Central memory CD8-positive, alpha-beta T cell (primary cell): ENCODE results near the gene ANKRD53.
"Not testable (repeated sequence)": the region's sequence is repeated elsewhere in the genome, so short reads cannot be mapped to it uniquely, and the experiment has no call there.

Experiments
- ATAC-seq: fragments of 150-1000 bp; cut with Tn5 transposase; replicated peaks from 2 replicates; pipeline ENCODE4 v1.10.0; 2022; ENCODE audit warnings: mild to moderate bottlenecking, moderate FRiP score, moderate number of reproducible peaks; ENCODE audit not compliant: poor library complexity, severe bottlenecking; ENCODE audit errors: extremely low read depth
- DNase-seq, 2 donors: peaks; one replicate each; pipeline ENCODE4 v3.0.0; 2021; ENCODE audit warnings: low spot score in 2 of 2
- H3K27ac Mint-ChIP-seq: one replicate; pipeline ENCODE4 v1.8.0; 2022; ENCODE audit warnings: low read depth, mild to moderate bottlenecking, moderate library complexity, mixed read lengths
- H3K27me3 Mint-ChIP-seq: one replicate; pipeline ENCODE4 v1.8.0; 2022; ENCODE audit warnings: mixed read lengths
- H3K36me3 Mint-ChIP-seq: one replicate; pipeline ENCODE4 v1.8.0; 2022; ENCODE audit warnings: mild to moderate bottlenecking, moderate library complexity, mixed read lengths; ENCODE audit not compliant: insufficient read depth
- H3K4me1 Mint-ChIP-seq: one replicate; pipeline ENCODE4 v1.8.0; 2022; ENCODE audit warnings: mixed read lengths
- H3K4me3 Mint-ChIP-seq: one replicate; pipeline ENCODE4 v1.8.0; 2022; ENCODE audit warnings: mild to moderate bottlenecking, moderate library complexity, mixed read lengths
- H3K9me3 Mint-ChIP-seq: one replicate; pipeline ENCODE4 v1.8.0; 2022; ENCODE audit warnings: mixed read lengths

The ANKRD53 gene

DNA sequence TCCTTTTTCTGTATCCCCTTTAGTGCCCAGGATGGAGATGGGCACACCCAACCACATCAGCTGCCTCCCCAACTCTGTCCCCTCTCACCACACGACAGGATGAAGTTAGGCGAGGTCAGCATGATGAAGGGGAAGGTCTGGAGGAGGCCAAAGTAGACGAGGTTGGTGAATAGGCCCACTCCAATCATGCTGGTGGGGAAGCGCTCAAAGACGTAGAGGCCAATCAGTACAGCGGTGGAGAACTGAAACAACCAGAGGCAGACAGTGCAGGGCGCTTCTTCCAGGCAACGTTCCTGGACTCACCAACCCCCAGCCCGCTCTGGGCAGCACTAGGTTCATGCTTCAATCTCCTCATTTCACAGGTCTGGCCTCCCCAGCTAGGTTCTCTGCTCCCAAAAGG, 13.3 kb downstream of the ANKRD53 start:
- ATAC-seq: no peak

DNA sequence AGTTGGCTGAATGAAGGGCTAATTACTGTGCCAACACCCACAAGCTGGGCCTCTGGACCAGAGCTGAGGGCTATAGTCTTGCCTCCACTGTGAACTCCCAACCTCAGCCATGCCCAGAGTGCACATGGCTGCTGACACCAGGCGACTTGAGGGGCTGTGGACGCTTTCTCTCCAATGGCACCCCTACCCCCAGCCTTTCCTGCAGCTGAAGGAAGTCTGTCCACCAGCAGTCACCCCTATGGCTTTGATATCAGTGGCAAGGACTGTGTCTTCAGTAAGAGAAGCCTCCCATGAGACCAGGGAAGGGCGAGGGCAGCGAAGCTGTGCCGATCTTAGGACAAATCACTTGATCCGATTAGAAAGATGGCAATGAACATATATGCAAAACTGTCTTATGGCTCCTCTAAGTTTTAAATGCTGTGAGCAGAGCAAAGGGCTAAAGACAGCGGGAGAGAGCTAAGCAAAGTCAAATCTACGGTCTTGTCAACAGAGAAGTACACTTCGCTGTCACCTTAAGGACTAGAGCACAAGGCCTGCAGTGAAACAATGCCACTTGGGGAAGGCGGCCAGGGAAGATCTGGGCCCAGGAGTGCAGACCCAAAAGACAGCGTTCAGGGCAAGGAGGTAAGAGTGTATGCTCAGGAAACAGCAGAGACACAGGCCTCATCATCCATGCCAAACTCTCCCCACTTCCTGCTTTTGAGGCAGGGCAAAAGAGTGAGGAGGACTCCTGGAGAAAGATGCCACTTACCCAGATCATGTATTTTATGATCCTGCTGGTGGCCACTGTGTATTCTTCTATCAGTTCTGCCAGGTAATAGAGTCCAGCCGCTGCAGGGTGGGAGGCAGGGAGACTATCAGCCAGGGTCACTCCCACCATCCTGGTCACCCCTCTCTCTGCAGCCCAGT, 14.8 kb downstream of the ANKRD53 start:
- H3K4me1 Mint-ChIP-seq: peaks cover 42% of the 10 kb centered on the region
- H3K27ac Mint-ChIP-seq: peak overlapping the region; percentile 95
- no peak for DNase-seq
- ATAC-seq: no peak
- H3K4me3 Mint-ChIP-seq: peak overlapping the region; percentile 95
- H3K36me3 Mint-ChIP-seq: peaks cover 31% of the 10 kb centered on the region
- no peaks in the 10 kb centered on the region for H3K9me3 Mint-ChIP-seq
- H3K27me3 Mint-ChIP-seq: no peaks in the 10 kb centered on the region

More for the DNA sequence above, 13.3 kb downstream of the ANKRD53 start:
- Mint-ChIP-seq H3K4me1 (peaks cover 42% of the 10 kb centered on the region), H3K27ac (no peak overlapping the region), H3K9me3 (no peaks in the 10 kb centered on the region), H3K36me3 (peaks cover 33% of the 10 kb centered on the region), H3K27me3 (no peaks in the 10 kb centered on the region), H3K4me3 (no peak overlapping the region)
- no peak for DNase-seq

DNA sequence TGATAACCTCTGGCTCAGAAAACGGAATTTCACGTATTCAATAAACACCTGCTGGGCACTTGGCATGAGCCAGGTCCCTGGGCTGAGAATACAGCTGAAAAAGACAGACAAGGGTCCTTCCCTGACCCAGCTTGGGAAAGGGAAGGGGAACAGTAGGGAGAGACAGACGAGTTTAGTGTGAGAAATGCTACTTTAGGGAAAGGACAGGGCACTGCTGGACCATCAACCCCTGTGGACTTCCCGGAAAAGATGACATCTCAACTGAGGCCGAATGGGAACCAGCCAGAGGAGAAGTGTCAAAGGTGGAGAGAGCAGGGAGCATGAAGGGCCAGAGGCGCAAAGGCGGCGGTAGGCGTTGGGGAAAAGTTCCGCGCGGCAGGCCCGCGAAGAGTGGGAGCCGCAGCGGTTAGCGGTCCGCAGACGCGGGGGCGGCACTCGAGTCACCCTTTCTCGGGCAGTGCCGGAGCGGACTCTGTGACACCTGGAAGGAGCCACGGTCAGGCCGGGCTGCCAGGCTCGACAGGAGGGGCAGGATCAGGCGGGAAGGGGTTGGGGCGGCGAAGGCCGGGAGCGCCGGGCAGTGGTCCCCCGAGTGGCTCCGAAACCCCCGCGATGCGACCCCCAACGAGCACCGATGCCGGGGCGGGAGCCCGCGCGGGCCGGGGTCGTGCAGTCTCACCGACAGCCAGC, 15.7 kb downstream of the ANKRD53 start:
- peak overlapping the region; percentile 95 for H3K27ac Mint-ChIP-seq
- no peaks in the 10 kb centered on the region for H3K27me3 Mint-ChIP-seq
- peak overlapping the region; percentile 95 for H3K4me3 Mint-ChIP-seq
- ATAC-seq (no peak), DNase-seq (no peak)
- no peaks in the 10 kb centered on the region for H3K9me3 Mint-ChIP-seq
- H3K36me3 Mint-ChIP-seq: peaks cover 24% of the 10 kb centered on the region
- H3K4me1 Mint-ChIP-seq: peaks cover 42% of the 10 kb centered on the region

DNA sequence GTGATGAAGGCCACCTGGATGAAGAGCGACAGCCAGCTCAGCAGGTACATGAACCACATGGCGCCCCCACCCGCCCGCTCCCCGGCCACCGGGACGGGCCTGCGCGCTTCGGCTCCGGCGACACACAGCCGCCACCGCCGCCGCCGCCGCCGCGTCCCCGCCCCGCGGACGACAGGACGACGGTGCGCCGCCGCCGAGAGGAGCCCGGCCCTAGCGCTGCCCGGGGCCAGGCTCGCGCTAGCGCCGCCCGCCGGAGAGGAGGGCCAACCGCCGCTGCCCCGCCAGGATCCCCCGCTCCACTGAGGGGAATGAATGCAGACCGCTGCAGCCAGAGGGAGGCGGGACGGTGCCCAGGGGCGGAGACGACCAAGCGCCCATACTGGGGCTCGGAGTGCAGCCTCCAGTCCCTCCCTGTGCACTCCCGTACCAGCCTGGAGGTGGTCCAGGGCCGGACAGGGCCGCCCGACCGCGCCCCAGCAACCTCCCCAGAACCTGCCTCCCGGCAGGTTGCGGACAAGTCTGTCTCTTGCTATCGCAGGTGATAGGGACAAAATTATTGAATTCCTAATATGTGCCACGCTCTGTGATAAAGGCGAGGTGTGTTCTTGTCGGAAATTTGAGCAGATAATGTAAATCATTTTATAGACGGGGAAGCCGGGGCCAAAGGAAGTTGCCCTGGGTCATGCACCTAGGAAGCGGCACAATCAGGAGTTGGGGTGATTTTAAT, 16.4 kb downstream of the ANKRD53 start, which contains the start of gene TEX261:
Gene TEX261 (minus strand): TSS at position 175 of the 727 bp plus-strand sequence. CDS start 116 bp downstream, at position 59.
- Mint-ChIP-seq H3K36me3 (peaks cover 18% of the 10 kb centered on the region), H3K4me1 (peaks cover 42% of the 10 kb centered on the region), H3K9me3 (no peaks in the 10 kb centered on the region), H3K27me3 (no peaks in the 10 kb centered on the region), H3K27ac (peak within 1 kb of the TSS; percentile 95), H3K4me3 (peak within 1 kb of the TSS; percentile 95)
- peak; percentile 87 to 89 for DNase-seq
- ATAC-seq: peak; percentile 96

DNA sequence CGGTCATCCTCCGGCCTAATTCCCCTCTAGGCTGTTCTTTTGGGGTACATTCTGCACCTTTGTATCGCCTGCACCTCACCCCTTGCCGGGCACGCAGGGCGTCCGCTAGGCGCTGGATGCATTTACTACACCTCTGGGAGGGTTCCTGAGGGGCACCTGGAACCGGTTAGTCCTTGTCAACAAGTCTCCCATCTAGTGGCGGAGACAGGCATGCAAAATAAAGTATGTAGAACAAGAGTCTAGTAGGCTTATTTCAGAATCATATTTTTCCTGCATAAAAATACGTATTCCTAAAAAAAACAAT, 16.9 kb downstream of the ANKRD53 start:
- no peaks in the 10 kb centered on the region for H3K9me3 Mint-ChIP-seq
- peaks cover 40% of the 10 kb centered on the region for H3K4me1 Mint-ChIP-seq
- no peaks in the 10 kb centered on the region for H3K27me3 Mint-ChIP-seq
- peak overlapping the region; percentile 95 for H3K4me3 Mint-ChIP-seq
- ATAC-seq (peak; percentile 68), DNase-seq (peak; percentile 30 to 32)
- H3K27ac Mint-ChIP-seq: peak overlapping the region; percentile 49
- peaks cover 18% of the 10 kb centered on the region for H3K36me3 Mint-ChIP-seq

DNA sequence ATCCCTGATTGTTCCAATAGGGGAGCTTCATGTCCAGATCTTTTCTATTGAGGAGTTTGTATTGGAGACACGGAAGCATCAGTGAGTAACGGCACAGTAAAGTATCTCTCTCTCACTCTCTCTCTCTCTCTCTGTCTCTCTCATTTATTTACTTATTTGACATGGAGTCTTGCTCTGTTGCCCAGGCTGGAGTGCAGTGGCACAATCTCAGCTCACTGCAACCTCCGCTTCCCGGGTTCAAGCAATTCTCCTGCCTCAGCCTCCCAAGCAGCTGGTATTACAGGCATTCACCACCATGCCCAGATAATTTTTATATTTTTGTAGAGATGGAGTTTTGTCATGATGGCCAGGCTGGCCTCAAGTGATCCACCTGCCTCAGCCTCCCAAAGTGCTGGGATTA, 20.5 kb downstream of the ANKRD53 start:
- not testable (repeated sequence) for H3K9me3 Mint-ChIP-seq, H3K27ac Mint-ChIP-seq, H3K4me3 Mint-ChIP-seq, ATAC-seq, H3K36me3 Mint-ChIP-seq, DNase-seq, H3K27me3 Mint-ChIP-seq
- H3K4me1 Mint-ChIP-seq: peaks cover 18% of the 10 kb centered on the region

DNA sequence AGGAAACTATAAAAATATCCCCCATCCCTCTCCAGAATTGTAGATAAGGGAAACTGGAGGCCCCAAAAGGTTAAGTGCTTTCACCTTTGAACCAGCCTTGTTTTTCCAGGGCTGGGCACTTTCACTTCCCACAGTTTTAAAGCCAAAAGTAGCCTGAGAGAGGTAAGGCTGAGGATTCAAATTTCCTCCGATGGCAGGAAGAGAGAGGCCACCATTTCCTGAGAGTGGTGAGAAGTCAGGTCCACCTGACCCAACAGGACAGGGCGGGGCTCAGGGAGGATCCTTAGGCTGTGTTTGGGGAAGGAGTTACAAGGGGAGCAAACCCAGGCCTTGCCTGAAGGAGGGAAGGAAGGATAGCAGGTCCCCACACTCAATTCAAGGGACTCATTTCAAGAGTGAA, 20.9 kb downstream of the ANKRD53 start:
- H3K9me3 Mint-ChIP-seq: no peaks in the 10 kb centered on the region
- DNase-seq: no peak
- H3K27me3 Mint-ChIP-seq: no peaks in the 10 kb centered on the region
- H3K36me3 Mint-ChIP-seq: no peaks in the 10 kb centered on the region
- no peak for ATAC-seq
- H3K27ac Mint-ChIP-seq: no peak overlapping the region
- no peak overlapping the region for H3K4me3 Mint-ChIP-seq
- peaks cover 15% of the 10 kb centered on the region for H3K4me1 Mint-ChIP-seq

DNA sequence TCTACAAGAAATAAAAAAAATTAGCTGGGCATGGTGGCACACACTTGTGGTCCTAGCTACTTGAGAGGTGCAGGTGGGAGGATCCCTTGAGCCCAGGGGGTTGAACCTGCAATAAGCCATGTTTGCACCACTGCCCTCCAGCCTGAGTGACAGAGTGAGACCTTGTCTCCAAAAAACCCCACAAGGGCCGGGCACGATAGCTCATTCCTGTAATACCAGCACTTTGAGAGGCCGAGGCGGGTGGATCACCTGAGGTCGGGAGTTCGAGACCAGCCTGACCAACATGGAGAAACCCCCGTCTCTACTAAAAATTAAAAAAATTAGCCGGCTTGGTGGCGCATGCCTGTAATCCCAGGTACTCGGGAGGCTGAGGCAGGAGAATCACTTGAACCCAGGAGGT, 21.5 kb downstream of the ANKRD53 start:
- not testable (repeated sequence) for H3K9me3 Mint-ChIP-seq, H3K27ac Mint-ChIP-seq, ATAC-seq, H3K36me3 Mint-ChIP-seq, DNase-seq, H3K4me3 Mint-ChIP-seq, H3K27me3 Mint-ChIP-seq
- peaks cover 15% of the 10 kb centered on the region for H3K4me1 Mint-ChIP-seq

DNA sequence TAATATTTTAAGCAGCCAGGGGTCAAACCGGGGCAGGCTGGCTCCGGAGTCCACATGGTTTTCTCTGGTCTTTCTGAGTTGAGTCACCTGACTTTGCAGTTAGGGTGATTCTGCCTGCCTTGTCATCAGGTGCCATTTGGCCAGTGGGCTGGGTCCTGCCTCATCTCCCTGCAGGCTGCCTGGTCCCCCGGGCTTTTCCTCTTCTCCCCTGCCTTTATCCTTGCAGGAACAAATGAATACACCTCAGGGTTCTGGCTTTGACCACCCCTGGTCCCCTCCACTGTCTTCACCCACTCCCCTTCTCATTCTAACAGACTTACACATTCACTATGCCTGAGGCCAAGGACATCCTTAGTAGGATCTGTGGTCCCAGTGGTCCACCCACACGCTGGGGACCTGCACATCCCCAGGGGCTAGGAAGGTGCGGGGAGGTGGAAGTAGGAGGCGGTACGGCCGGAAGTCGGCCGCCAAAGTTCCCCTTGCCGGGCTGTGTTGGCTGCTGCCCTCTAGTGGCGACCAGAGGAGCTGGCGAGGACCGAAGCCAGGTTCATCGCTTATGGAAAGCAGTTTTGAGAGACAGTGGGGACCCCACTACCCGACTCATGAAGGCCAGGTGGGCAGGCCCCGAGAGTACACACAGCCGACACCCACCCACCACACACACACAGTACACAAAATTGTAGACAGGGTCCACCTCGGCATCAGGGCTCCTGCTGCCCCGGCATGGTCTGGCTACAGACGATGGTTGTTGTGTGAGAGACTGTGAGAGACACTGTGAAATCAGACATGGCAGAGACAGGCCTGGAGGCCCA, 22.6 kb downstream of the ANKRD53 start:
- DNase-seq: peak; percentile 62 to 70
- H3K36me3 Mint-ChIP-seq: no peaks in the 10 kb centered on the region
- peaks cover 8% of the 10 kb centered on the region for H3K4me1 Mint-ChIP-seq
- no peak overlapping the region for H3K27ac Mint-ChIP-seq
- no peaks in the 10 kb centered on the region for H3K27me3 Mint-ChIP-seq
- peak; percentile 93 for ATAC-seq
- H3K9me3 Mint-ChIP-seq: no peaks in the 10 kb centered on the region
- peak overlapping the region; percentile 69 for H3K4me3 Mint-ChIP-seq

DNA sequence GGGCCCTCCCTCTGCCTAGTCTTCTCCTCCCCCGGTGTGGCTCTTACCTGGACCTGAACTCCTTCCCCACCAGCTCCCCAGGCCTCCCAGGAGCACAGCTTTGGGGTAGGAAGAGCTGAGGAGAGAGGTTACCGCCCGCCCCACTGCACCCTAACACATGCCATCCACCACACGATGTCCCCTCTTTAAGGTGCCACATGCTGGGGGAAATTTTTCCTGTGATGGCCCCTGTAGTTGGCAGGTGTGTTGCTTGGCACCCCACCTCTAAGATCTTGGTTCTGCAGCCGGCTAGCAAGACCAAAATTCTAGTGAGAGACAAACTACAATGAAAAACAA, 23.1 kb downstream of the ANKRD53 start:
- ATAC-seq: no peak
- H3K27me3 Mint-ChIP-seq: no peaks in the 10 kb centered on the region
- H3K36me3 Mint-ChIP-seq: no peaks in the 10 kb centered on the region
- no peaks in the 10 kb centered on the region for H3K9me3 Mint-ChIP-seq
- peaks cover 6% of the 10 kb centered on the region for H3K4me1 Mint-ChIP-seq
- no peak overlapping the region for H3K27ac Mint-ChIP-seq
- no peak overlapping the region for H3K4me3 Mint-ChIP-seq
- DNase-seq: no peak

DNA sequence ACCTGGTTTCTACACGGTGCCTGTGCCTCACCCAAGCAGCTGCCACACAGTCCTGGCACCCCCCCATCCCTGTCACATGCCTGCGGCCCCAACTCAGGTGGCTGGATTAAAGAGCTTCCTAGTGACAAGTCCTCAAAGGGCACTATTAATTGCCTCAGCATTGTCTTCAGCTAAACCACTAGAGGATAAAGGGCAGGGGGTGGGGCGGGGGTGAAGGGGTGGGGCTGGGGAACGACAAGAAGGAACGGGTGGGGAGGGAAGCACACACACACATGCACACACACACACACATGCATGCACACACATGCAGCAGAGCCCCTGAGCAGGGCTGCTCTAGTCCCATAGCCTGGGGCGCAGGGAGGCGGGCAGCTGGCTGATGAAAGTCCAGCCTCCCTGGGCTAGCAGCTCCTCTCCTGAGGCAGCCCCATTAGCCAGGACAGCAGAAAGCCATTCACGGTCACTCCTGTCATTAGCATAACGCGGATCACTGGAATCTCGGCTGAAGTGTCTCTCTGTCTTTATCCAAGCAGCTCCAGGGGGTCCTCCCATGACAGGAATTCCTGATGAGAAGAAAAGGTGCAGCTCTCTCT, 23.6 kb downstream of the ANKRD53 start:
- Mint-ChIP-seq H3K4me1 (peaks cover 6% of the 10 kb centered on the region), H3K9me3 (no peaks in the 10 kb centered on the region), H3K27ac (no peak overlapping the region), H3K27me3 (no peaks in the 10 kb centered on the region), H3K4me3 (no peak overlapping the region), H3K36me3 (no peaks in the 10 kb centered on the region)
- no peak for DNase-seq
- no peak for ATAC-seq

DNA sequence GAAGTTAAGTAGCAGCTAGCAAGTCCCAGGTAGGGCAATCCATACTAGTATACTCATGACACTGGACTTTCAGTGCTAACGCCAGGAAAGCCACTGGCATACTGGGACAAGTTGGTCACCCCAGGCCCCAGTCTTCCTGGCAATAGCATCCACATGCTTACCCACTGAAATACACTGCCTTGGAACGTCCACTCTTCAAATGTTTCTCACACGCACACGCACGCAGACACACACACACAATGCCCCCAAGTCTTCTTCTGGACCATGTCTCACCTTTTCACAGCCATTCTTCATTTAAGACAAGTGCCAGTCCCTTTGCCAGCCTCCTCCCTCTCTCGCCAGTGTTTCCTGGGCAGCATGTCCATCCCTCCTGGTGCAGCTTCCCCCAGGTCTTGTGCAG, 25.0 kb downstream of the ANKRD53 start:
- Mint-ChIP-seq H3K4me1 (peaks cover 6% of the 10 kb centered on the region), H3K27ac (no peak overlapping the region), H3K27me3 (peaks cover 3% of the 10 kb centered on the region), H3K9me3 (no peaks in the 10 kb centered on the region), H3K4me3 (no peak overlapping the region), H3K36me3 (no peaks in the 10 kb centered on the region)
- DNase-seq (no peak), ATAC-seq (no peak)
